ENCODE results near the gene GRIN2A. TPM values are rescaled to one million over a fixed set of nuclear protein-coding genes. Genes with fewer than 3 reads are reported as not detected.

Gene GRIN2A
- polyA plus RNA-seq, 4 donors = 0.13 to 0.27 (median 0.19) TPM; not detected in 1

DNA sequence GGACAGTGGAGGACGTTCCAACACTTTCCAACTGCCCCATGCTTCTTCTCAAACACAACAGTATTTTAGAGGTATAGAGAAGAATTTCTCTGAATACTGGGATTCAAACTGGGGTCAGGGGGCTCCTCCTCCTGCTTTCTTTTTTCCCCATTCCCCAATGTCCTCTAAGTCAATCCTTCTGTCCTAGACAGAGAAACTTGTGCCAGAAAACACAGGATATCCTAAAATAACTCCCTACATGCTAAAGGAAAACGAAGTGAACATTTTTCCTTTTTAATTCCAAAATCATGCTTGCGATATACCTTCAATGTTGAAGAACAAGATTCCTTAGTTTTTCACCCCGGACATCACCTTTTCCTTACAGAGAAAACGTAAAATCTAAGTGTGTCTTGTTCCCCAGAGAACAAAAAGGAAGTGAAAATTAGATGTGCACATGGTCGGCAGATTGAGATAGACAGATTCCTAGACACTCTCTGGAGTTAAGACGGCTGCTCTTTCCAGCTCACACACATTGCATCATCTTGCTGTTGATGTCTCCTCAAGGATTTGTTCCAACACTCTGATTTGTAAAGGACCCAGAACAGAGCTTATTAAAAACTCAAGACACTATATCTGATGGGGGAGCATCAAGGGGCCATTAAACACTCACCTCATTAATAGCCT, 228.2 kb downstream of the GRIN2A start:
- 55 to 64% (median 57%) methylated on average over 7 of the region's 7 CpGs for WGBS, 3 donors
- DNase-seq = no peak
- Histone ChIP-seq H3K27ac (ENCODE audit: low read depth in 1 of 3, low read length in 2 of 3) (no peak overlapping the region), H3K4me3 (ENCODE audit: low read depth in 1 of 3, low read length in 3 of 3) (no peak overlapping the region), H3K27me3 (ENCODE audit: control insufficient read depth in 3 of 3, insufficient read depth in 3 of 3, low read length in 3 of 3) (peaks cover 0 to 4% (median 3%) of the 10 kb centered on the region in 3 donors), H3K4me1 (ENCODE audit: control insufficient read depth in 3 of 3, insufficient read depth in 2 of 3, low read depth in 1 of 3, low read length in 2 of 3) (no peaks in the 10 kb centered on the region), H3K36me3 (ENCODE audit: control insufficient read depth in 3 of 3, insufficient read depth in 2 of 3, low read depth in 1 of 3, low read length in 3 of 3) (no peaks in the 10 kb centered on the region), H3K9me3 (ENCODE audit: control insufficient read depth in 2 of 2, insufficient read depth in 1 of 2, low read depth in 1 of 2, low read length in 1 of 2) (no peaks in the 10 kb centered on the region)
- no peak for FAIRE-seq

DNA sequence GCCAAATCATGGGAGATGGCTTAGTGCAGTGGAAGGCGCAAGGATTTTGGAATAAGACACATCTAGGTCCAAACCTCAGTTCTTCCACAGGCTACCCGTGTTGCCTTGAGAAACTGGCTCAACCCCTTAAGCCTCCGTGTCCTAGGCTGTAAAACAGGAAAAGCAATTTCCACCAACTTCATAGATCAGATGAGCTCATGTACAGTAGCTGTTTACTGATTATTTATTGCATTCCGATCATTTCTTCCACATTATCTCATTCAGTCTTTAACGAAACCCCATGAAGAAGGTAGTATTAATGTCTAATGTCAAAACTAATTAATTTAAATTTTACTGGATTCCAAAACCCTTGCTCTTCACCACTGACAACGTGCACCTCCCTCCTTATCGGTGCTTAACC, 231.6 kb downstream of the GRIN2A start:
- Histone ChIP-seq H3K9me3 (ENCODE audit: control insufficient read depth in 2 of 2, insufficient read depth in 1 of 2, low read depth in 1 of 2, low read length in 1 of 2) (no peaks in the 10 kb centered on the region), H3K27me3 (ENCODE audit: control insufficient read depth in 3 of 3, insufficient read depth in 3 of 3, low read length in 3 of 3) (peaks cover 0 to 4% (median 0%) of the 10 kb centered on the region in 3 donors), H3K27ac (ENCODE audit: low read depth in 1 of 3, low read length in 2 of 3) (no peak overlapping the region), H3K36me3 (ENCODE audit: control insufficient read depth in 3 of 3, insufficient read depth in 2 of 3, low read depth in 1 of 3, low read length in 3 of 3) (no peaks in the 10 kb centered on the region), H3K4me3 (ENCODE audit: low read depth in 1 of 3, low read length in 3 of 3) (no peak overlapping the region), H3K4me1 (ENCODE audit: control insufficient read depth in 3 of 3, insufficient read depth in 2 of 3, low read depth in 1 of 3, low read length in 2 of 3) (no peaks in the 10 kb centered on the region)
- DNase-seq = no peak
- FAIRE-seq = no peak
- 64 to 68% (median 65%) methylated on average over 7 of the region's 7 CpGs for WGBS, 3 donors

DNA sequence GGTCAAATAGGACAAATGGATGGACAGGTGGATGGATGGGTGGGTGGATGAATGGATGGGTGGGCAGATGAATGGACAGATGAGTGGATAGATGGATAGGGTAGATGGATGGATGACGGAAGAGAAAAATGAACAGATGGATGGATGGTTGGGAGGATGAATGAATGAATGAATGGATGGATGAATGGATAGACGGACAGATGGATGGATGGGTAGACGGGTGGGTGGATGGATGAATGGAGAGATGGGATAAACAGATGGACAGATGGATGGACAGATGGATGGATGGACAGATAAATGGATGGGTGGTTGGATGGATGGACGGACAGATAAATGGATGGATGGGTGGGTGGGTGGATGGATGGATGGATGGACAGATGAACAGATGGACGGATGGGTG, 232.8 kb downstream of the GRIN2A start:
- H3K27me3 ChIP-seq (ENCODE audit: control insufficient read depth in 3 of 3, insufficient read depth in 3 of 3, low read length in 3 of 3) = peaks cover 0 to 4% (median 0%) of the 10 kb centered on the region in 3 donors
- no peak overlapping the region for H3K27ac ChIP-seq (ENCODE audit: low read depth in 1 of 3, low read length in 2 of 3)
- no peaks in the 10 kb centered on the region for H3K9me3 ChIP-seq (ENCODE audit: control insufficient read depth in 2 of 2, insufficient read depth in 1 of 2, low read depth in 1 of 2, low read length in 1 of 2)
- H3K36me3 ChIP-seq (ENCODE audit: control insufficient read depth in 3 of 3, insufficient read depth in 2 of 3, low read depth in 1 of 3, low read length in 3 of 3) = no peaks in the 10 kb centered on the region
- 84 to 91% (median 89%) methylated on average over 5 of the region's 5 CpGs for WGBS, 3 donors
- FAIRE-seq (no peak), DNase-seq (no peak)
- no peak overlapping the region for H3K4me3 ChIP-seq (ENCODE audit: low read depth in 1 of 3, low read length in 3 of 3)
- H3K4me1 ChIP-seq (ENCODE audit: control insufficient read depth in 3 of 3, insufficient read depth in 2 of 3, low read depth in 1 of 3, low read length in 2 of 3) = no peaks in the 10 kb centered on the region

DNA sequence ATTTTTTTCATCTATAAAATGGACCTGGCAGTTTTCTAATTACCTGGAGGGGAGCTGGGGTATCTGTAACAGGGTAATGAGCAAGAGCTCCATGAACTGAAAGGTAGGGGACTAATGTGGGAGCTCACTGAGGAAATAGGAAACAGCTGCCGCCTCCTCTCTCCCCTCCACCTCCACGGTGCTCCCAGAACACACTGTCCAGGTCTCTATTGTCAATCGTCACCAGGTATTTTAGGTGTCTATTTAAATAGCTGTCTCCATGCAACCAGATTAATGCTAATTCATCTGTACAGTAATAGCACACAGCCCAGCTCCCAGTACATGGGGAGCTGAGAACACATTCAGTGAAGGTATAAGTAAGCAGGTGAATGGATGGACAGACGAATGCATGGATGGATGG, 233.3 kb downstream of the GRIN2A start:
- H3K27ac ChIP-seq (ENCODE audit: low read depth in 1 of 3, low read length in 2 of 3) = no peak overlapping the region
- H3K4me1 ChIP-seq (ENCODE audit: control insufficient read depth in 3 of 3, insufficient read depth in 2 of 3, low read depth in 1 of 3, low read length in 2 of 3) = no peaks in the 10 kb centered on the region
- 81 to 86% (median 83%) methylated on average over 4 of the region's 4 CpGs for WGBS, 3 donors
- no peaks in the 10 kb centered on the region for H3K9me3 ChIP-seq (ENCODE audit: control insufficient read depth in 2 of 2, insufficient read depth in 1 of 2, low read depth in 1 of 2, low read length in 1 of 2)
- DNase-seq (no peak), FAIRE-seq (no peak)
- no peak overlapping the region for H3K4me3 ChIP-seq (ENCODE audit: low read depth in 1 of 3, low read length in 3 of 3)
- peaks cover 0 to 4% (median 0%) of the 10 kb centered on the region in 3 donors for H3K27me3 ChIP-seq (ENCODE audit: control insufficient read depth in 3 of 3, insufficient read depth in 3 of 3, low read length in 3 of 3)
- H3K36me3 ChIP-seq (ENCODE audit: control insufficient read depth in 3 of 3, insufficient read depth in 2 of 3, low read depth in 1 of 3, low read length in 3 of 3) = no peaks in the 10 kb centered on the region

DNA sequence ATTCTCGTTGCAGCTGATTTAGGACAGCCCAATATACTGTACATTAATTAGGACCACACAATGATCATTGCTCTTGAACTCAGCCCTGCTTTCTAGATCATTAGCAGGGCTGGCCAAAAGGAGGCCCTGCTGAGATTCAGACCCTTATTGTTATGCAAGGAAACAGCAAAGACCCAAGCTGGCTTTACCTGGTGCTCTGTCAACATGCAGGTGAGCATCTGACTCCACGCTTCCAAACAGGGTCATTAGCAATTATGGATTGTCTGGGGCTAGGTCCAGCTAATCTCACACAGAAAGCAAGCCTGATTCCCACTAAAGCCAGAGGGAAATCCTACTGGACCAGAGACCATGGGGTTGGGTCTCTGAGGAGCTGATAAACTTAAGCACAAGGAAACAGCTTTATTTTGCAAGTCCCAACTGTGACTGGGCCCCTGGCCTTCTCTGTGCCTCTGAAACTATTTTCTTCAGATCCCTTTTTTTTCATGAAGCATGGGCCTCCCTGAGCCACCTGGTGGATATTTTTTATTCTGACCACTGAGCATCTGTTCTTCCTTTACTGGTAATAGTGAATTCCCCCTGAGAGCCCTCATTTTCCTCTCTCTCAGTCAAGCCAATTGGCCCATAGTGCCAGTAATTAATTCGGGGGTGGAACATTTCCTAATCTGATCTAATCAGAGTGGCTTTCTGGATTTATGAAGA, 236.1 kb downstream of the GRIN2A start:
- FAIRE-seq (no peak), DNase-seq (no peak)
- H3K4me3 ChIP-seq (ENCODE audit: low read depth in 1 of 3, low read length in 3 of 3) = no peak overlapping the region
- H3K9me3 ChIP-seq (ENCODE audit: control insufficient read depth in 2 of 2, insufficient read depth in 1 of 2, low read depth in 1 of 2, low read length in 1 of 2) = no peaks in the 10 kb centered on the region
- no peaks in the 10 kb centered on the region for H3K36me3 ChIP-seq (ENCODE audit: control insufficient read depth in 3 of 3, insufficient read depth in 2 of 3, low read depth in 1 of 3, low read length in 3 of 3)
- H3K27me3 ChIP-seq (ENCODE audit: control insufficient read depth in 3 of 3, insufficient read depth in 3 of 3, low read length in 3 of 3) = no peaks in the 10 kb centered on the region
- 68 to 82% (median 79%) methylated on average over 3 of the region's 3 CpGs for WGBS, 3 donors
- no peak overlapping the region for H3K27ac ChIP-seq (ENCODE audit: low read depth in 1 of 3, low read length in 2 of 3)
- no peaks in the 10 kb centered on the region for H3K4me1 ChIP-seq (ENCODE audit: control insufficient read depth in 3 of 3, insufficient read depth in 2 of 3, low read depth in 1 of 3, low read length in 2 of 3)

DNA sequence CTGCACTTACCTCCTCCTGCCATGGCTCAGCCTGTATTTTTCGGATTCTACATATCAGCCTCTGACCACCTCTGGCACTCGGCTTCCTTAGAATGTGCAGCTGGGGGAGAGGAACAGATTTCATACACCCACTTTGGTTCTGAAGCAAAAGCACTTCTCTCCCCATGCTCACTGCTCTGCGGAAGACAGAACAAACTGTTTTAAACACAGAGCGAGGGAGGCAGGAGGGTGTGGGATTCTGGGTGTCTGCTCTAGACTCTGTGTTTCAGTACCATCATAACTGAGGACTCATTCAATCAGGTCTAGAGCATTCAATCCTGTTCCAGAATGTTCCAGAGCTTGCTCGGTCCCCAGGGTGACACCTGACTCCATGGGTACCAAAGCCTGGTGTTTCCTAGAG, 239.1 kb downstream of the GRIN2A start:
- WGBS, 3 donors = 75 to 82% (median 79%) methylated on average over 5 of the region's 5 CpGs
- FAIRE-seq (no peak), DNase-seq (no peak)
- Histone ChIP-seq H3K4me1 (ENCODE audit: control insufficient read depth in 3 of 3, insufficient read depth in 2 of 3, low read depth in 1 of 3, low read length in 2 of 3) (no peaks in the 10 kb centered on the region), H3K27me3 (ENCODE audit: control insufficient read depth in 3 of 3, insufficient read depth in 3 of 3, low read length in 3 of 3) (no peaks in the 10 kb centered on the region), H3K4me3 (ENCODE audit: low read depth in 1 of 3, low read length in 3 of 3) (no peak overlapping the region), H3K36me3 (ENCODE audit: control insufficient read depth in 3 of 3, insufficient read depth in 2 of 3, low read depth in 1 of 3, low read length in 3 of 3) (no peaks in the 10 kb centered on the region), H3K9me3 (ENCODE audit: control insufficient read depth in 2 of 2, insufficient read depth in 1 of 2, low read depth in 1 of 2, low read length in 1 of 2) (no peaks in the 10 kb centered on the region), H3K27ac (ENCODE audit: low read depth in 1 of 3, low read length in 2 of 3) (no peak overlapping the region)

DNA sequence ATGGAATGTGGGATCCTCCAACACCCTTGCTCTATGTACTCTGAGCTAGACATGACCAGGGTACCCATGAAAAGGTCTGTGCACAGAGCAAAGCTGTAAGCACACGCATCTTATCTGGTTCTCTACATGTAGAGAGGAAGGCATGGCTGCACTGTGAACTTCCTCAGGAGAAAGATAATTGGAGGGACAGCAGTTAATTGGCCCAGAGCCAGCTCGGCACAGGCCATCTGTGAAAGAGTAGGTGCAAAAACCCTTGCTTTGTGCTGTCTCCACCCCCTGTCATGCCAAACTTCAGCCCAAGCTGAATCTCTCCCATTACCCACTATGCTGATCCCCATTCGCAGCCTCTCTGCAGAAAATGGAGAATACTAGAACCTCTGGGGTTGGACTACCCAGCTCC, 241.0 kb downstream of the GRIN2A start:
- Histone ChIP-seq H3K36me3 (ENCODE audit: control insufficient read depth in 3 of 3, insufficient read depth in 2 of 3, low read depth in 1 of 3, low read length in 3 of 3) (no peaks in the 10 kb centered on the region), H3K9me3 (ENCODE audit: control insufficient read depth in 2 of 2, insufficient read depth in 1 of 2, low read depth in 1 of 2, low read length in 1 of 2) (no peaks in the 10 kb centered on the region), H3K27ac (ENCODE audit: low read depth in 1 of 3, low read length in 2 of 3) (no peak overlapping the region), H3K27me3 (ENCODE audit: control insufficient read depth in 3 of 3, insufficient read depth in 3 of 3, low read length in 3 of 3) (no peaks in the 10 kb centered on the region), H3K4me3 (ENCODE audit: low read depth in 1 of 3, low read length in 3 of 3) (no peak overlapping the region), H3K4me1 (ENCODE audit: control insufficient read depth in 3 of 3, insufficient read depth in 2 of 3, low read depth in 1 of 3, low read length in 2 of 3) (no peaks in the 10 kb centered on the region)
- no peak for FAIRE-seq
- no peak for DNase-seq
- 54 to 74% (median 63%) methylated on average over 3 of the region's 3 CpGs for WGBS, 3 donors

DNA sequence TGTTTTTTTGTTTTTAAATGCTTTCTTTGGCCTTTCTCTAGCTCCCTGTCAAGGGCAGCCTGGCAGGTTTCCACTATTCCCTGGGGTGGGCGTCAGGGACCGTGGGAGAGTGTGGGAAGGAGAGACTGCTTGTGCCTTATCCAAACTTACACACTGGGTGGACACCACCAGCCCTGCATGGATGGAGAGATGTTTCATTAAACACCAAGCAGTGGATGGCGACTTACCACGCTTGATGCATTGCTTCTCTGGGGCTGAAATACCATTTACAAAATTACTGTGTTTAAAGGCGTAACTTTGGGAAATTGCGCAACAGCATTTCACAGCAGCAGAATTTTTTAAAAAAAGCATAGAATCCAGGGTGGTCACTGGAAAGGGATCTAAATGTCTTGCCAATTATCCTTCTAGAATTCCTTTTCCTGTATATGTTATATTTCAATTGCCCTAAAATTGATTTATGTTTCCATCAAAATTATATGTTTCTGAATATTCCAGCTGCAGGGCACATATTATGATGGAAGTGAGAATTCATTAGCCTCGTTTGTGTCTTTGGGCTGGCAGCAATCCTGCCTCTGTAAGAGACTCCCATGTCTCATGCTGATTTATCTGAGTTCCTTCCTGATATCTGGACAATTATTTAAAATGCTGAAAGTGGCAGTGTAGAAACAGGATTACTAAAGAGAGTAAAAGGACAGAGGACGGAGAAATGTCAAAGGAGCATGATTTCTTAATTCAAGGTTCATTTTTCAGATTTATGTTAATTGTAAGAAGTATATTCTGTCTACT, 247.3 kb downstream of the GRIN2A start:
- H3K27ac ChIP-seq (ENCODE audit: low read depth in 1 of 3, low read length in 2 of 3) = no peak overlapping the region
- no peak for FAIRE-seq
- 73 to 79% (median 76%) methylated on average over 8 of the region's 8 CpGs for WGBS, 3 donors

More for the DNA sequence above, 247.3 kb downstream of the GRIN2A start:
- Histone ChIP-seq H3K9me3 (ENCODE audit: control insufficient read depth in 2 of 2, insufficient read depth in 1 of 2, low read depth in 1 of 2, low read length in 1 of 2) (no peaks in the 10 kb centered on the region), H3K36me3 (ENCODE audit: control insufficient read depth in 3 of 3, insufficient read depth in 2 of 3, low read depth in 1 of 3, low read length in 3 of 3) (no peaks in the 10 kb centered on the region), H3K4me3 (ENCODE audit: low read depth in 1 of 3, low read length in 3 of 3) (no peak overlapping the region), H3K4me1 (ENCODE audit: control insufficient read depth in 3 of 3, insufficient read depth in 2 of 3, low read depth in 1 of 3, low read length in 2 of 3) (no peaks in the 10 kb centered on the region), H3K27me3 (ENCODE audit: control insufficient read depth in 3 of 3, insufficient read depth in 3 of 3, low read length in 3 of 3) (no peaks in the 10 kb centered on the region)
- DNase-seq = no peak
